Vein endothelial cell (primary cell): ENCODE measurements around the gene IFITM1. TPM values are rescaled to one million over a fixed set of nuclear protein-coding genes. Genes with fewer than 3 reads are reported as not detected.

Source experiments
- small RNA-seq: library from RNA; depleted of rRNA; stranded (forward); fragments of <200 nt; gene quantifications from one replicate; pipeline ENCODE3, GENCODE V24; 2012
- total RNA-seq: library from RNA; depleted of rRNA; stranded (reverse); fragments of >200 nt; gene quantifications from 2 replicates; pipeline ENCODE4 v1.2.3, GENCODE V29; 2012

The IFITM1 gene
- 0.33 and 0.57 TPM in 2 replicates for total RNA-seq

DNA sequence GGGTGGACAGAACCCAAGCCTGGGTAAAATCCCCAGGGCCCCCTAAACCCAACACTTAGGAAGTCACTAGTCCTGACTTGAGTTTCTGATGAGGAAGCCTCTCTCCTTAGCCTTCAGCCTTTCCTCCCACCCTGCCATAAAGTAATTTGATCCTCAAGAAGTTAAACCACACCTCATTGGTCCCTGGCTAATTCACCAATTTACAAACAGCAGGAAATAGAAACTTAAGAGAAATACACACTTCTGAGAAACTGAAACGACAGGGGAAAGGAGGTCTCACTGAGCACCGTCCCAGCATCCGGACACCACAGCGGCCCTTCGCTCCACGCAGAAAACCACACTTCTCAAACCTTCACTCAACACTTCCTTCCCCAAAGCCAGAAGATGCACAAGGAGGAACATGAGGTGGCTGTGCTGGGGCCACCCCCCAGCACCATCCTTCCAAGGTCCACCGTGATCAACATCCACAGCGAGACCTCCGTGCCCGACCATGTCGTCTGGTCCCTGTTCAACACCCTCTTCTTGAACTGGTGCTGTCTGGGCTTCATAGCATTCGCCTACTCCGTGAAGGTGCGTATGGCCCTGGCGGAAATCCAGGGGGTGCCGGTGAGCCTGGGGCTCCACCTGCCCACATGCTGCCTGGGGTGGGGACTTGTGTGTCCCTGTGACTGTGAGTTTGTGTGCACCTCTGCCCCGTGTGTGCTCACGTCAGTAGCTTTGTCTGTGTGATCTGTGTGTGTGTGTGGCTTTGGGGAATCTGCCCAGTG is at the start of gene IFITM1:
TSS of gene IFITM1 (plus strand) at position 254 of the 767 bp plus-strand sequence. CDS start at position 385, 131 bp downstream.

DNA sequence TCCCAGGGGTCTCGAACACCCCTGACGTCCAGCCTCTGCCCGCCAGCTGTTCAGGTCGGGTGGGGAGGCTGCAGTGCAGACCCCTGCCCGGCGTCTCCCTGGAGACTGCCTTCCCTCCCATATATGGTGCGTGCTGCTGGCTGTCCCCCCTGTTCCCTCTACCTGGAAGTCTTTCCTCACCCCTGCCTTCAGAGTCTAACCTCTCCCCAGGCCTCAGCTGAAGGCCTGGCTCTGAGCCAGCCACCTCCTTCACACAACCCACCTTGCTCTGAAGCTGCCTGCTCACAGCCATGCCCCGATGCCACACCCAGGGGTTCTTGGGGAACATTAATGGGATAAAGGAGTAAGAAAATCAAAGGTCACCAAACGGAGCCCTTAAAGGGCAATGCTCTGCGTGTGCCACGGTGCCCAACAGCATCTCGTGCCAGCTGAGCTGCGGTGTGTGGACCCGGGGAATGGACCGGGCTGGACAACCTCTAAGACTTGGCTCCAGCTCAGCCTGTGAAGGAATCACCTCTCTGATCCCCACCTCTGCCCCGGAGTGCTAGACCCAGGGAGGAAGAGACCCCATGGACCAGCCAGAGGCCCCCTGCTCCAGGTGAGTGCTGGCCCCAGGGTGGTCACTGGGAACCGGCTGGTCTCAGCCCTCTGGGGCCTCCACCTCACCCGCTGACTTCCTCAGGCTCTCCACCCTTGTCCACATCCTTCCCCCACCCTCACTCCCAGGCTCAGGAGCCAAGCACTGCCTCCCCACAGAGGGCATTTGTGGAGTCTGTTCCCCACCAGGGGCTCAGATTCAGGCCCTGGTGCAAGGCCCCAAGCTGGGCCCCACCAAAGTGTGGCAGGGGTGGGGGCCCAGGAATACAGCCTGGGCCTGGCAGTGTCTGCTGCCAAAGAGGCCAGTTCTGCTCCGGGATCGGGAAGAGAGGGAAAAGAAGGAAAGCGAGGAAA is 35.6 kb upstream of the IFITM1 start, which contains the start of gene NLRP6:
TSS of gene NLRP6 (plus strand) at position 407 of the 951 bp plus-strand sequence. CDS start at position 570, 163 bp downstream.

DNA sequence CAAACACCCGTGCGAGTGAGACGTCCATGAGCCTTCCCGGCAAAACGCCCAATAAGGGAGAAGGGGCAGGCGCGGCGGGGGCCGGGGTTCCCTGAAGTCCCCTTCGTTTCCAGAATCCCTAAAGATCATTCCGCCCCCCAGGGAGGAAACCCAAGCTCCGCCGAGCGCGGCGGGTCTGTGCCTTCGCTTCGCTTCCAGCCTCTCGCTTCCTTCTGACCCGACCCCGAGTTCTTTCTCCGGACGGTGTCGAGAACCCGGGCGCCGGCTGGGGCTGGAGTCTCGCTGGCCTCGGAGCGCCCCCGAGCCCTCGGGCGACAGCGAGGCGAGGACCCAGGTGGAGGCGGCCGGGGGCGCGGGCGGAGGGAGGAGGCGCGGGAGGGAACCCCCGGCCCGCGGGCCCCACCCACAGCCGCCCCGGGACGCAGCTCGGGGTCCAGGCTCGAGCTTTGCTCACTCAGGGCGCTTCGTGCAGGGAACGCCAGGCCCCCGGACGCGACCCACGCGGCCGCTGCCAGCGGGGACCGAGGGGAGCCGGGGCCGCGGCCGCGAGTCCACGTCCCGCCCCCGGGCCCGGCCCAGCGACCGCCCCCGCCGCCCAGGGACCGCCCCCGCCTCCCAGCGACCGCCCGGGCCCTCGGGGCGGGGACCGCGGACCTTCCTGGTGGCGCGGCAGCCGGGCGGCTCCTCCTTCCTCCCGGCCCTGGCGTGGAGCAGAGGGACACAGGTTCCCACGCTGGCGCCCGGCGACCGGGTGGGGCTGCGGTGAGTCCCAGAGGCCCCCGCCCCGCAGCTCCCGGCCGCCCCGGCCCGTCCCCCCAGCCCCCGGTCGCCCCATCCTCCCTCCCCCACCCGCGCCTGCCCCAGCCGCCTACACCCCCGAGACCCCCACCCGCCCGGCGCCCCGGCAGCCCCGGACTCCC is 25.1 kb upstream of the IFITM1 start, which contains the start of gene PGGHG:
TSS of gene PGGHG (plus strand) at position 649 of the 920 bp plus-strand sequence. CDS start 691 bp downstream, outside the sequence.

DNA sequence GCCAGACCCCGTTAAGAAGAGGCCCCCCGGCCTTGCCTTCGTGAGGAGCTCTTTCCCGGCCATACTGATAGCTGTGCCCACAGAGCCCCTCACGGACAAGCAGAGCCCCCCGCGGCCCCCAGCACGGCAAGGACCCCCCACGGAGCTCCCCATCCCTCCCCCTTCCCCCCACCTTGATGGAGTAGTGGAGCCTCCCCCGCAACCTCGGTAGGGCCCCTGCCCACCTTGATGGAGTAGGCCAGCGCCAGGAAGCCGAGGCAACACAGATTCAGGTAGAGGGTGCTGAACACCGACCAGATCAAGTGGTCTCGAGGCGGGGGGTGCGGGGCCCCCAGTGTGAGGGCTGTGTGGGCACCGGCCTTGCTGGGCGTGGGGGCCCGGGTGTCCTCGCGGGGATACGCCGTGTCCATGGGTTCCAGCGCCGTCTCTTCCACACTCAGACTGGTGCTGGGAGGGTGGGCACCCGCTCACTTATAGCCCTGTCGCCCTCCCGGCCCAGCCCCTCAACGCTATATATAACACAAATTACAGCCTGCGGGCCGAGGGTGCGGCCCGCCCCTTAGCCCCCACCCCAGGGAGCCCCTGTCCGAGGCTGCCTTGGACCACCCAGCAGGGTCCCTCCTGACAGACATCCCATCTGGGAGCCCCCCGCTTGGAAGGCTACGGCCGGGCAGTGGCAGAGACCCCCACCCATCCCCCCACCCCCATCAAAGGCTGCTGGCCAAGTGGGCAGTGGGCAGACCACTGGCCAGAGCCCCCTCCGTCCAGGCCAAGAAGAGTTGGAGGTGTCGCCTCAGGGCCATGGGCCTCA is 14.6 kb upstream of the IFITM1 start, which contains the start of gene IFITM5:
TSS of gene IFITM5 (minus strand) at position 446 of the 811 bp plus-strand sequence. CDS start at position 410, 36 bp downstream.

DNA sequence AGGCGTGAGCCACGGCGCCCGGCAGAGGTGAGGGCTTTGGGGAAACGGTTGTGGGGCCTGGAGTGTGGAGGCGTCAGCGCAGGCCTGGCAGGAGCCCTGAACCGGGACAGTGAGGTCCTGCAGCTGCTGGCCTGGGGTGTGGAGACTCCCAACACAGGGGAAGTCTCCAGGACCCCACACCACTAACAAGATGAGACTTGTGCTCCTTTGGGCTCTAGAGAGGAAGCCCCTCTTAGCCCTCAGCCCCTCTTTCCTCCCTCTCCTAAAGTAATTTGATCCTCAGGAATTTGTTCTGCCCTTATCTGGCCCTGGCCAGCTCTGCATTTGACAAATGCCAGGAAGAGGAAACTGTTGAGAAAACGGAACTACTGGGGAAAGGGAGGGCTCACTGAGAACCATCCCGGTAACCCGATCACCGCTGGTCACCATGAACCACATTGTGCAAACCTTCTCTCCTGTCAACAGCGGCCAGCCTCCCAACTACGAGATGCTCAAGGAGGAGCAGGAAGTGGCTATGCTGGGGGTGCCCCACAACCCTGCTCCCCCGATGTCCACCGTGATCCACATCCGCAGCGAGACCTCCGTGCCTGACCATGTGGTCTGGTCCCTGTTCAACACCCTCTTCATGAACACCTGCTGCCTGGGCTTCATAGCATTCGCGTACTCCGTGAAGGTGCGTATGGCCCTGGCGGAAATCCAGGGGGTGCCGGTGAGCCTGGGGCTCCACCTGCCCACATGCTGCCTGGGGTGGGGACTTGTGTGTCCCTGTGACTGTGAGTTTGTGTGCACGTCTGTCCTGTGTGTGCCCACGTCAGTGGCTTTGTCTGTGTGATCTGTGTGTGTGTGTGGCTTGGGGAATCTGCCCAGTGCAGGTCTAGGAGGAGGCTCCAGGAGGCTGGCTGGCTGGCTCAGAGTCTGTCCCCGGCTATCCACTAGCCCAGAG is 5.8 kb upstream of the IFITM1 start, which contains the start of gene IFITM2:
TSS of gene IFITM2 (plus strand) at position 51 of the 943 bp plus-strand sequence. CDS start at position 428, 377 bp downstream.

Small RNAs within 50 kb of the gene (small RNA-seq; reads per million reads assigned to genes)
- gene AC136475.6 = not detected

Other genes starting within 250 kb of the IFITM1 start
- gene SCGB1C1, start 121.0 kb upstream of the IFITM1 start, total RNA-seq = not detected in 2 replicates
- 14.3 and 14.4 TPM in 2 replicates for gene BET1L, start 106.6 kb upstream of the IFITM1 start, total RNA-seq
- 147 and 164 TPM in 2 replicates for gene RIC8A, start 106.3 kb upstream of the IFITM1 start, total RNA-seq
- gene SIRT3, start 77.7 kb upstream of the IFITM1 start, total RNA-seq = 6.7 and 10.1 TPM in 2 replicates
- 162 and 206 TPM in 2 replicates for gene PSMD13, start 77.1 kb upstream of the IFITM1 start, total RNA-seq
- not detected in 2 replicates for gene NLRP6, start 35.6 kb upstream of the IFITM1 start, total RNA-seq
- gene PGGHG, start 24.9 kb upstream of the IFITM1 start, total RNA-seq = 17.3 and 24.2 TPM in 2 replicates
- not detected in 2 replicates for gene IFITM5, start 14.5 kb upstream of the IFITM1 start, total RNA-seq
- 67.2 and 73.5 TPM in 2 replicates for gene IFITM2, start 6.2 kb upstream of the IFITM1 start, total RNA-seq
- gene IFITM3, start 6.8 kb downstream of the IFITM1 start, total RNA-seq = 55.7 and 70.9 TPM in 2 replicates
- gene B4GALNT4, start 55.5 kb downstream of the IFITM1 start, total RNA-seq = 2.3 and 2.6 TPM in 2 replicates
- gene PKP3, start 80.2 kb downstream of the IFITM1 start, total RNA-seq = 0.65 and 0.86 TPM in 2 replicates
- gene SIGIRR, start 101.0 kb downstream of the IFITM1 start, total RNA-seq = 49.6 and 60.1 TPM in 2 replicates
- gene ANO9, start 128.0 kb downstream of the IFITM1 start, total RNA-seq = 0.33 and 0.48 TPM in 2 replicates
- 35.2 and 37.9 TPM in 2 replicates for gene PTDSS2, start 136.2 kb downstream of the IFITM1 start, total RNA-seq
- 211 and 222 TPM in 2 replicates for gene RNH1, start 193.2 kb downstream of the IFITM1 start, total RNA-seq
- gene HRAS, start 221.5 kb downstream of the IFITM1 start, total RNA-seq = 42.5 and 50.5 TPM in 2 replicates
- gene LRRC56, start 223.5 kb downstream of the IFITM1 start, total RNA-seq = 0.57 and 1.3 TPM in 2 replicates
- 1.9 and 2.6 TPM in 2 replicates for gene LMNTD2, start 246.7 kb downstream of the IFITM1 start, total RNA-seq
- 17.1 and 18.0 TPM in 2 replicates for gene RASSF7, start 246.9 kb downstream of the IFITM1 start, total RNA-seq